DMS79 treated with DMSO at 0.1 percent for 48 hours (cell line): ENCODE data around the gene EML3.
A peak's percentile ranks its signal among the peaks of the same experiment; 100 is the strongest.
"Not testable (repeated sequence)": the region's sequence is repeated elsewhere in the genome, so short reads cannot be mapped to it uniquely, and the experiment has no call there.

Source experiments
- DNase-seq: peaks from one replicate; lab custom pipeline; 2025; lab: John Stamatoyannopoulos, UW

The EML3 gene

GRCh38 chr11:62612366-62613290 lies at the start of gene EML3, which contains the start of gene ROM1:
Gene EML3, minus strand, starts transcription at chr11:62612775. Its CDS starts 318 bp downstream, at chr11:62612457.
Gene ROM1, plus strand, starts transcription at chr11:62613257. Its CDS starts 25 bp downstream, at chr11:62613282.
- DNase-seq = peak; percentile 64

- no peak for DNase-seq
Observed at GRCh38 chr11:62656796-62657429, 44.3 kb upstream of the EML3 start.

GRCh38 chr11:62654297-62654696 lies 41.7 kb upstream of the EML3 start:
- DNase-seq = no peak

- no peak for DNase-seq
Observed at GRCh38 chr11:62652161-62653006, 39.8 kb upstream of the EML3 start.

GRCh38 chr11:62650283-62650682 lies 37.7 kb upstream of the EML3 start:
- DNase-seq = not testable (repeated sequence)

- DNase-seq = no peak
Observed at GRCh38 chr11:62649486-62649885, 36.9 kb upstream of the EML3 start.

GRCh38 chr11:62648967-62649364 lies 36.4 kb upstream of the EML3 start:
- DNase-seq = no peak

- no peak for DNase-seq
Observed at GRCh38 chr11:62648185-62648966, 35.8 kb upstream of the EML3 start.

- DNase-seq = no peak
Observed at GRCh38 chr11:62647609-62648005, 35.0 kb upstream of the EML3 start.

GRCh38 chr11:62646825-62647608 lies 34.4 kb upstream of the EML3 start:
- no peak for DNase-seq

- DNase-seq = peak; percentile 96
Observed at GRCh38 chr11:62645946-62646824, 33.6 kb upstream of the EML3 start, which contains the start of gene GANAB. Gene GANAB, minus strand, starts transcription at chr11:62646613. Its CDS starts 14 bp downstream, at chr11:62646599.

GRCh38 chr11:62645671-62645945 lies 33.0 kb upstream of the EML3 start:
- DNase-seq = no peak

- no peak for DNase-seq
Observed at GRCh38 chr11:62644220-62644619, 31.6 kb upstream of the EML3 start.

GRCh38 chr11:62632492-62632891 lies 19.9 kb upstream of the EML3 start:
- DNase-seq = no peak

GRCh38 chr11:62627713-62628112 lies 15.1 kb upstream of the EML3 start:
- DNase-seq = no peak

GRCh38 chr11:62622476-62623089 lies 10.0 kb upstream of the EML3 start:
- DNase-seq = no peak

- peak; percentile 96 for DNase-seq
Observed at GRCh38 chr11:62621567-62622470, 9.2 kb upstream of the EML3 start, which contains the start of gene B3GAT3. Gene B3GAT3, minus strand, starts transcription at chr11:62621986. Its CDS starts 39 bp downstream, at chr11:62621947.

GRCh38 chr11:62621027-62621566 lies 8.5 kb upstream of the EML3 start:
- no peak for DNase-seq
